Endothelial cell of umbilical vein (primary cell): ENCODE measurements around the gene CDHR4.

Experiments used
- CTCF ChIP-seq, 2 donors: IDR thresholded peaks; 1 replicate in 1 of 2; 2 replicates in 1 of 2; pipeline ENCODE4 v1.5.1; 2011; ENCODE audit warnings: low read length in 2 of 2, mild to moderate bottlenecking in 2 of 2, moderate library complexity in 2 of 2, control low read depth in 1 of 2, inconsistent platforms in 1 of 2, low read depth in 1 of 2; ENCODE audit not compliant: insufficient read depth in 1 of 2; ENCODE audit errors: extremely low read depth in 1 of 2
- EZH2 ChIP-seq: IDR thresholded peaks from 2 replicates; pipeline ENCODE4 v1.6.1; 2012; ENCODE audit warnings: borderline replicate concordance, low read depth, mild to moderate bottlenecking, moderate library complexity, low read length, inconsistent platforms; ENCODE audit not compliant: severe bottlenecking
- FOS ChIP-seq: IDR thresholded peaks from 2 replicates; pipeline ENCODE4 v1.6.1; 2011; ENCODE audit warnings: mild to moderate bottlenecking, low read length, moderate library complexity, borderline replicate concordance; ENCODE audit not compliant: insufficient read depth
- GATA2 ChIP-seq: IDR thresholded peaks from 2 replicates; pipeline ENCODE4 v1.7.0; 2011; ENCODE audit warnings: low read depth, mild to moderate bottlenecking, moderate library complexity, mixed read lengths, low read length; ENCODE audit not compliant: insufficient read length, insufficient read depth
- JUN ChIP-seq: IDR thresholded peaks from 2 replicates; pipeline ENCODE4 v1.6.1; 2011; ENCODE audit warnings: borderline replicate concordance, low read depth; ENCODE audit not compliant: insufficient read length, insufficient read depth
- MAX ChIP-seq: IDR thresholded peaks from 2 replicates; pipeline ENCODE4 v1.6.1; 2011; ENCODE audit not compliant: insufficient read depth, insufficient read length
- POLR2A ChIP-seq: IDR thresholded peaks from 2 replicates; pipeline ENCODE4 v1.6.1; 2012; ENCODE audit warnings: low read depth, mild to moderate bottlenecking, control low read depth, low read length
- POLR2AphosphoS5 ChIP-seq: IDR thresholded peaks from 2 replicates; pipeline ENCODE4 v1.6.1; 2012; ENCODE audit warnings: low read depth, mild to moderate bottlenecking, control low read depth, low read length, moderate library complexity; ENCODE audit not compliant: insufficient read depth

- TF ChIP-seq CTCF (IDR thresholded peaks at IDR 0.05; ENCODE audit: extremely low read depth in 1 of 2, insufficient read depth in 1 of 2, low read depth in 1 of 2, low read length in 2 of 2), result no peak
- no peak for TF ChIP-seq EZH2
- no peak for TF ChIP-seq JUN
- TF ChIP-seq FOS, result no peak
- no peak for TF ChIP-seq POLR2A
- no peak for TF ChIP-seq GATA2
- no peak for TF ChIP-seq MAX
- no peak for TF ChIP-seq POLR2AphosphoS5
These were observed 12.1 kb downstream of the CDHR4 start for GRCh38 chr3:49787536-49787935.
